ENCODE data around the gene TJP1.
"Not testable (repeated sequence)": the region's sequence is repeated elsewhere in the genome, so short reads cannot be mapped to it uniquely, and the experiment has no call there.

The TJP1 gene

DNA sequence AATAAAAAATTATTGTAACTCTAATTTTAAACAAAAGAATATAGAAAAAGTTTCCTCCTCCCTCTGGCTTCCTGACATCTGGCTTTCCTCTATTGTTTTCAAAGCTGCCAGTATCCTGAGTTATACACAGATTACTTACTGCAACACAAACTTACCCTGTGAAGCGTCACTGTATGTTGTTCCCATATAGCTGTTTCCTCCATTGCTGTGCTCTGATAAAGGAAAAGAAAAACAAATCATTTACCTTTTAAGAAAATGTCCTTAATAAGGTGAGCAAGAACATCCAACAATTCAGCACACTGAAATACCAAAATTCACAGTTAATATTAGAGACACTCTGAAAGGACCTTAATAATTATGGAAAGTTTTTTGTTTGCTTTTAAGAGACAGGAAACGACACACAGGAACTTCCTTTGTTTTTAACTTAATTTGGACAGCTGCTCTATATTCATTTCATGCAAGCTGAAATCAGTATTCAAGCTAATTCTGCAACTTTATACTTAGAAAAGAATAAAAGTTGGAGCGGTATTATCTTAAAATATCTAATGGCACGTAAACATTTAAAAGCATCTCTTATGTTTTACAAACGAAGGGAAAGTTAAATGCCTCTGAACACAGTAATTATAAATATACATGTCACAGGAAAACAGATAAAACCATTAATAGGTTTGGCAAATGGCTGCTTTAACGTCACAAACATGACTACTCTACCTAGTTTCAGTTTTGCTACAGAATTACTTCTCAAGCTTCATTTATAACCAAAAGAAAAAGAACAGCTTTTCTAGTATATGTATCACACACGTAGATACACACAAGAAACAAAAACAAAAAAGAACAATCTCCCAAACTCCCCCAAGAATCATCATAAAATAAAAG, 21.5 kb downstream of the TJP1 start:
- DNase-seq (ENCODE audit: extremely low read depth in 1 of 2, low read depth in 1 of 2) = no peak

DNA sequence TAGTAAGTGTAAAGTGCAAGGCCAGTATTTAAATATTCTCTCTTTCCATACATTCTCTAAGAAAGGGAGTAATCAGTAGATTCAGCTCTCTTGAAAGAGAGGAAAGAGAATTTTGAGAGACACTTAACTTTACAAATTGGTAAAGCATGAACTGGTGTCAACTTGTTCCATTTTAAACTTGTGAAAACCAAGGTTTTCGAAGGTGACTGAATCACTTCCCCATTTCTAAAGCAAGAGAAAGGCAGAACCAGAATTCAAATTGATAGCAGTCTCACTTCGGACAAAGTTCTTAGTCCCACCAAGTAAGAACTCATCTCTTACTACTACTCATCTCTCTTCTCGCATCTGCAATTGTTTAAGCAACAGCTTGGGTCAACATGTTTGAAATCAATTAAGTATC, 22.4 kb downstream of the TJP1 start:
- DNase-seq (ENCODE audit: extremely low read depth in 1 of 2, low read depth in 1 of 2) = no peak

- DNase-seq (ENCODE audit: extremely low read depth in 1 of 2, low read depth in 1 of 2) = no peak
Measured at GRCh38 chr15:29795610-29796009, 26.7 kb downstream of the TJP1 start.

GRCh38 chr15:29792426-29793159, 29.7 kb downstream of the TJP1 start:
- no peak for DNase-seq (ENCODE audit: extremely low read depth in 1 of 2, low read depth in 1 of 2)

DNA sequence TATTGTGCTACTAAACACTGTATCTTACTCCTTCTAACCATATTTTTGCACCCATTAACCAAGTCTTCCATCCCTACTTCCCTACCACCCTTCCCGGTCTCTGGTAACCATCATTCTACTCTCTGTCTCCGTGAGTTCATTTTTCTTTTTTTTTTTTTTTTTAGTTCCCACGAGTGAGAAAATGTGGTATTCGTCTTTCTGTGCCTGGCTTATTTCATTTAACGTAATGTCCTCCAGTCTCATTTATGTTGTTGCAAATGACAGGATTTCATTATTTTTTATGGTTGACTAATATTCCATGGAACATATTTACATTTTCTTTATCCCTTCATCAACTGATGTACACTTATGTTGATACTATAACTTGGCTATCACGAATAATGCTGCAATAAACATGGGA, 31.7 kb downstream of the TJP1 start:
- DNase-seq (ENCODE audit: extremely low read depth in 1 of 2, low read depth in 1 of 2) = no peak

DNA sequence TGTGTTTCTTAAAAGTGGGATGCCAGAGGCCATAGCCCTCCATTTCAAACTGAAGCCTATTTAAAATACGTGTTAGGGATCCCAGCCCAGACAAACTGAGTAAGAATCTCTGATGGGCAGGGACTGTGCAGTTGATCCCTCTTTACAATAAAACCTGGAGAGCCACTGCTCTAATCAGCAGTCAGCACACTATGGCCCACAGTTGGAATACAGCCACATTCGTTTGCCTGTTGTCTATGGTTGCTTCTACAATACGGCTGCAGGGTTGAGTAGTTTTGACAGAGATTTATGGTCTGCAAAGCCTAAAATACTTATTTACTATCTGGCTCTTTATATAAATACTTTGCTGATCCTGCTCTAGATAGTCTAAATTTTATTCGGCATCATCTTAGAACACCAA, 32.4 kb downstream of the TJP1 start:
- no peak for DNase-seq (ENCODE audit: extremely low read depth in 1 of 2, low read depth in 1 of 2)

DNA sequence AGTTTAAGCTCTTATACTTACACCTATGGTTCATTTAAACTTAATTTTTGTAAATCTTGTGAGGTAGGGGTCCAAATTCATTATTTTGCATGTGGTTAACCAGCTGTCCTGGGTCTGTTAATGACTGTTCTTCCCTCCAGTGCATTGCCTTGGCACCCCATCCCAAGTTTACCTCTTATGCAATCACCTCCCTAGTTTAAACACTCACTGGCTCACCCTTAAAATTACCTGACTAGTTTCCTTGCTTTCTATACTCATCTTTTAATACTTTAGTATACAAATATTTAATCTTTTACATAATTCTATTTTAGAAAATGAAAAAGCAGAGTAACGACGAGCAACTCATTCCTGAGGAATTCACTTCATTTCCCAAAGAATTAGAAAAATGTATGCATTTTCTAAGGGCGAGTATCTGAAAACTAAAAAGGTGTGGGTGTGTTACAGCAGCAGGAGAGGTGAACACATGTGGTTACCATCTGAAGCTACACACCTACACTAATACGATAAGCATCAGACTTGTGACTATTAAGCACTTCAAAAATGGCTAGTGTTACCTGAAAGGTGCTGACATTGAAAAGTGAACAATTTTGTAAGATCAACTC, 33.7 kb downstream of the TJP1 start:
- no peak for DNase-seq (ENCODE audit: extremely low read depth in 1 of 2, low read depth in 1 of 2)

DNA sequence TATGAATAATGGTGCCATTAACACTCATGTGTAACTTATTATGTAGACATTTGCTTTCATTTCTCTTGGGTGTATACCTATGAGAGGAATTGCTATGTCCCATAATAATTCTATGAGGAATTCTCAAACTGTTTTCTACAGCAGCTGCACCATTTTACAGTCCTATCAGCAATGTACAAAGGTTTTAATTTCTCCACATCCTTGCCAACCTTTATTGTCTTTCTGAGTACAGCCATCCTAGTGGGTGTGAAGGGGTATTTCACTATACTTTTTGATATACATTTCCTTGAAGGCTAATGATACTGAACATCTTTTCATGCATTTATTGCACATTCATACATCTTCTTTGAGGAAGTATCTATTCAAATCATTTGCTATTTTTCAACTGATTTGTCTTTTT, 34.5 kb downstream of the TJP1 start:
- no peak for DNase-seq (ENCODE audit: extremely low read depth in 1 of 2, low read depth in 1 of 2)

DNA sequence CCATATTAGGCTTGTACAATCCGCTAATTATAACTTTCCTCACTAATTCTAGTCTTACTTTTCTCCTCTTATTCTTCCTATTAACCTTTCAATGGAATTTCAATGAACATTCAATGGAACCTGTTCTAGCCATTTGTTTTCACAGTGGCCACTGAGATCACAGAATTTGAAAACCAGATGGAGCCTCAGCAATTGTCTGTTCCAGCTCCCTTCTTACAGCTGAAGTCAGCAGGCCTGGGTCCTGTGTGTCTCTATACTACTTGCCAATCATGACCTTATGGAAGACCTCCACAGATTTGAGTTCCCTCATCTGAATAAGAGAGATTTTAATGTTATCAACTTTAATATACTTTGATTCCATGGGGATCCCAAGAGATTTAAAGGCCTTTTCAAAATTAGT, 36.6 kb downstream of the TJP1 start:
- no peak for DNase-seq (ENCODE audit: extremely low read depth in 1 of 2, low read depth in 1 of 2)

- DNase-seq (ENCODE audit: extremely low read depth in 1 of 2, low read depth in 1 of 2) = no peak
Measured at GRCh38 chr15:29785136-29785535, 37.1 kb downstream of the TJP1 start.

DNA sequence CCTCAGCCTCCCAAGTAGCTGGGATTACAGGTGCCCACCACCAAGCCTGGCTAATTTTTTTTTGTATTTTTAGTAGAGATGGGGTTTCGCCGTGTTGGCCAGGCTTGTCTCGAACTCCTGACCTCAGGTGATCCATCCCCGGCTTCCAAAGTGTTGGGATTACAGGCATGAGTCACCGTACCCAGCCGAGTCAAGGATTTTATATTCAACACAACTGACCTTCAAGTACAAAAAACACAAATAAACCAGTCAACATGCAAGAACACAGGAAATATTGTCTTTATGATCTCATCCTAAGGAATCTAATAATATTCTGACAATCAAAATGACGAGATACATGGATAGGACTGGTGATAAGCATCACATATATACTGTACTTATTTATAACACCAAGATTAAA, 37.9 kb downstream of the TJP1 start:
- DNase-seq (ENCODE audit: extremely low read depth in 1 of 2, low read depth in 1 of 2) = no peak

DNA sequence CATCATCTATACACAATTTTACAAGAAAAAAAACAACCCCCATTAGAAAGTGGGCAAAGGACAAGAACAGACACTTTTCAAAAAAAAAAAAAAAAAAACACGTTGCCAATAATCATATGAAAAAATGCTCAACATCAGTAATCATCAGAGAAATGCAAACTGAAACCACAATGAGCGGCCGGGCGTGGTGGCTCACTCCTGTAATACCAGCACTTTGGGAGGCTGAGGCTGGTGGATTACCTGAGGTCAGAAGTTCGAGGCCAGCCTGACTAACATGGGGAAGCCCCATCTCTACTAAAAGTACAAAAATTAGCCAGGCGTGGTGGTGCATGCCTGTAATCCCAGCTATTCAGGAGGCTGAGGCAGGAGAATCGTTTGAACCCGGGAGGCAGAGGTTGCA, 39.5 kb downstream of the TJP1 start:
- not testable (repeated sequence) for DNase-seq (ENCODE audit: extremely low read depth in 1 of 2, low read depth in 1 of 2)

- no peak for DNase-seq (ENCODE audit: extremely low read depth in 1 of 2, low read depth in 1 of 2)
Measured at GRCh38 chr15:29778382-29778781, 43.9 kb downstream of the TJP1 start.

DNA sequence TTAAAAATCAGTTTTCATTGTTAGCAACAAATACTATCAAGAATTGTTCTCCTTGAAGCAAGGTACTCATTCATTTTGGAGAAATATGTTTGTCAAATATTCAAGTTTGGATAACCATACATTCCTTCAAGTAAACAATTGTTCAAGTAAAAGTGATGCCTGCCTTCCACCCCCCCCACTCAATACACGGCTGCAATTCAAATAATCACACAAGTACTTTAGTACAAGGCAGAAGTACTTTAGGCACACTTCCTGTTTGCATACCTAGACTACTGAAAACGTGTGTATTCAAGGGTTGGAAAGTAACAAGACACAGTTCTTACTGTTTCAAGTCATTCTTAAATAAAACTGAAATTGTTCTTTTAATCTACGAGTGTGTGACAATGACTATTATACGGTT, 45.4 kb downstream of the TJP1 start:
- DNase-seq (ENCODE audit: extremely low read depth in 1 of 2, low read depth in 1 of 2) = no peak

- no peak for DNase-seq (ENCODE audit: extremely low read depth in 1 of 2, low read depth in 1 of 2)
Measured at GRCh38 chr15:29774900-29775299, 47.4 kb downstream of the TJP1 start.

- DNase-seq (ENCODE audit: extremely low read depth in 1 of 2, low read depth in 1 of 2) = no peak
Measured at GRCh38 chr15:29773816-29774215, 48.5 kb downstream of the TJP1 start.

- no peak for DNase-seq (ENCODE audit: extremely low read depth in 1 of 2, low read depth in 1 of 2)
Measured at GRCh38 chr15:29773000-29773399, 49.3 kb downstream of the TJP1 start.

DNA sequence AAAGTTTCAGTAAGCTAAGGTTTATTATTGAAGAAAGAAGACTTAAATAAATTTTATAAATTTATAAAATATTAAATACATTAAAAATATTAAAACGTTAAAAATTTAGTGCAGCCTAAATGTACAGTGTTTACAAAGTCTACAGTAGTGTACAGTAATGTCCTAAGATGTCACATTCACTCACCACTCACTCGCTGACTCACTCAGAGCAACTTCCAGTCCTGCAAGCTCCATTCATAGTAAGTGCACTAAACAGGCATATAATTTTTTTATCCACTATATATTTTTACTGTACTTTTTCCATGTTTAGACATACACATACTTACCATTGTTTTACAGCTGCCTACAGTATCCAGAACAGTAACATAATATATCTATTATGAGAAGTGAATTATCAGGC, 51.5 kb downstream of the TJP1 start:
- no peak for DNase-seq (ENCODE audit: extremely low read depth in 1 of 2, low read depth in 1 of 2)

- no peak for DNase-seq (ENCODE audit: extremely low read depth in 1 of 2, low read depth in 1 of 2)
Measured at GRCh38 chr15:29765898-29766527, 56.3 kb downstream of the TJP1 start.

DNA sequence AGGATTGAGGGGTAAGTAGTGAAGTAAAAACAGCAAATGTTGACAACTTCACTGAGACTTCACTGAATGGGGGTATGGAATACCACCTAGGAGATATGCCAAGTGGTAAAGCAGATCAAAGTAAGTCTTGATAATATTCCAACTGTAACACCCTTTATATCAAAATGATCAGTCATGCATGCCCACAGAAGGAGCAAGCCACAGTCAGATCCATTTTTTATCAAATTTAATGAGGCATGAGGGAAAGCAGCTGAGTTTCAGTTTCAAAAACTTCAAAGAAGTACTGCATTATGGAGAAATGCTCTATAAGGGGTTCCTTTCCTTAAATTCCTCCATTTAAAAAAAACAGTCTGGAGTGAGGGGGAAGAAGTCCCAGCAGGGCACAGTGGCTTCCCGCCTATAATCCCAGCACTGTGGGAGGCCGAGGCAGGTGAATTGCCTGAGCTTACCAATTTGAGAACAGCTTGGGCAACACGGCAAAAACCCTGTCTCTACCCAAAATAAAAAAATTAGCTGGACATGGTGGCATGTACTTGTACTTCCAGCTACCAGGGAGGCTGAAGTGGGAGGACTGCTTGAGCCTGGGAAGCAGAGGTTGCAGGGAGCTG, 56.9 kb downstream of the TJP1 start:
- no peak for DNase-seq (ENCODE audit: extremely low read depth in 1 of 2, low read depth in 1 of 2)

DNA sequence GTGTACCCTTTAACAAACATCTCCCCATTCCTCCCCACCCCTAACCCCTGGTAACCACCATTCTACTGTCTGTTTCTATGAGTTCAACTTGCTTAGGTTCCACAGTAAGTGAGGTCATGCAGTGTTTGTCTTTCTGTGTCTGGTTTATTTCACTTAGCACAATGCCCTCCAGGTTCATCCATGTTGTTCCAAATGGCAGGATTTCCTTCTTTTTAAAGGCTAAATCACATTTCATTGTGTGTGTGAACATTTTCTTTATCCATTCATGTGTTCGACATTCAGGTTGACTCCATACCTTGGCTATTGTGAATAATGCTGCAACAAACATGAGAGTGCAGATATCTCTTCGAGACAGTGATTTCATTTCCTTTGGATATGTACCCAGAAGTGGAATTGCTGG, 62.7 kb downstream of the TJP1 start:
- no peak for DNase-seq (ENCODE audit: extremely low read depth in 1 of 2, low read depth in 1 of 2)
